Esophagus muscularis mucosa (tissue), 4 donors: Measurements from ENCODE around the gene MAP3K4.

Source experiments
- EP300 ChIP-seq: sonication (generic); formaldehyde crosslinking; IDR thresholded peaks from one replicate; pipeline ENCODE4 v1.6.1; 2017; ENCODE audit warnings: antibody characterized with exemption
- POLR2A ChIP-seq: fragments of 450-650 bp; IDR thresholded peaks from one replicate; pipeline ENCODE4 v1.6.1; 2017; ENCODE audit warnings: antibody characterized with exemption, moderate library complexity, mild to moderate bottlenecking, low read depth
- POLR2AphosphoS5 ChIP-seq, 2 donors: sonication (generic); formaldehyde crosslinking; IDR thresholded peaks; one replicate each; pipeline ENCODE4 v1.6.1; 2017; ENCODE audit warnings: antibody characterized with exemption in 2 of 2
- TF ChIP-seq, protein P1 (sequence below), 3 experiments: fragments of 200-600 bp in 2 of 3; fragments of 450-650 bp in 1 of 3; sonication (generic) in 2 of 3; IDR thresholded peaks; one replicate each; pipeline ENCODE4 v1.5.1; 2017 to 2019; ENCODE audit warnings: antibody characterized with exemption in 3 of 3, mild to moderate bottlenecking in 2 of 3, moderate library complexity in 1 of 3

DNA sequence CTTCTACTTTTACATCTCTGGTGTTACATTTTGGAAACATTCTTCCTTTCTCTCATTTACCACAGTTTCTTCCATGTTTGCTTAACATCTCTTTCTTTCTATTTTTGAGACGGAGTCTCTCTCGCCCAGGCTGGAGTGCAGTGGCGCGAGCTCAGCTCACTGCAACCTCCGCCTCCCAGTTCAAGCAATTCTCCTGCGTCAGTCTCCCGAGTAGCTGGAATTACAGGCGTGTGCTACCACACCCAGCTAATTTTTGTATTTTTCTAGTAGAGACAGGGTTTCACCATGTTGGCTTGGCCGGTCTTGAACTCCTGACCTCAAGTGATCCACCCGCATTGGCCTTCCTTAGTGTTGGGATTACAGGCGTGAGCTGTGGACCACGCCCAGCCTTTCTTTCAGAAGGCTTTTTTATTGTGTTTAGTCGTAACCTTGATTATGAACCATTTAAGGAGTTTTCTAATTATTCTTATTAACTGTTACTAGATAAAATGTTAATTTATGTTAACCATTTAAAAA lies 27.8 kb downstream of the MAP3K4 start:
- no peak for TF ChIP-seq EP300
- TF ChIP-seq, protein P1, sequence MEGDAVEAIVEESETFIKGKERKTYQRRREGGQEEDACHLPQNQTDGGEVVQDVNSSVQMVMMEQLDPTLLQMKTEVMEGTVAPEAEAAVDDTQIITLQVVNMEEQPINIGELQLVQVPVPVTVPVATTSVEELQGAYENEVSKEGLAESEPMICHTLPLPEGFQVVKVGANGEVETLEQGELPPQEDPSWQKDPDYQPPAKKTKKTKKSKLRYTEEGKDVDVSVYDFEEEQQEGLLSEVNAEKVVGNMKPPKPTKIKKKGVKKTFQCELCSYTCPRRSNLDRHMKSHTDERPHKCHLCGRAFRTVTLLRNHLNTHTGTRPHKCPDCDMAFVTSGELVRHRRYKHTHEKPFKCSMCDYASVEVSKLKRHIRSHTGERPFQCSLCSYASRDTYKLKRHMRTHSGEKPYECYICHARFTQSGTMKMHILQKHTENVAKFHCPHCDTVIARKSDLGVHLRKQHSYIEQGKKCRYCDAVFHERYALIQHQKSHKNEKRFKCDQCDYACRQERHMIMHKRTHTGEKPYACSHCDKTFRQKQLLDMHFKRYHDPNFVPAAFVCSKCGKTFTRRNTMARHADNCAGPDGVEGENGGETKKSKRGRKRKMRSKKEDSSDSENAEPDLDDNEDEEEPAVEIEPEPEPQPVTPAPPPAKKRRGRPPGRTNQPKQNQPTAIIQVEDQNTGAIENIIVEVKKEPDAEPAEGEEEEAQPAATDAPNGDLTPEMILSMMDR (IDR thresholded peaks at IDR 0.05) = no peak
- TF ChIP-seq POLR2AphosphoS5 (IDR thresholded peaks at IDR 0.05) = no peak
- TF ChIP-seq POLR2A = no peak
